Tibial nerve (tissue), 4 donors: ENCODE measurements around the gene DLX6. TPM values are rescaled to one million over a fixed set of nuclear protein-coding genes. Genes with fewer than 3 reads are reported as not detected.
"Not testable (repeated sequence)": the region's sequence is repeated elsewhere in the genome, so short reads cannot be mapped to it uniquely, and the experiment has no call there.

Experiments
- DNase-seq, 2 donors: peaks; one replicate each; pipeline ENCODE4 v3.0.0-alpha.2; 2019; ENCODE audit warnings: low spot score in 2 of 2
- H3K27ac ChIP-seq, 4 donors: fragments of 200-600 bp; sonication (generic) in 3 of 4; one replicate each; pipeline ENCODE4 v1.5.1; 2017 to 2019; ENCODE audit warnings: mild to moderate bottlenecking in 1 of 4
- H3K27me3 ChIP-seq, 2 donors: fragments of 200-600 bp; sonication (generic) in 1 of 2; one replicate each; pipeline versions ENCODE4 v1.5.1 to v1.6.0; 2017 to 2019
- H3K36me3 ChIP-seq, 3 donors: fragments of 200-600 bp; sonication (generic); one replicate each; pipeline ENCODE4 v1.5.1; 2018 to 2019
- H3K4me1 ChIP-seq, 4 donors: fragments of 200-600 bp; sonication (generic) in 3 of 4; one replicate each; pipeline ENCODE4 v1.5.1; 2017 to 2019
- H3K4me3 ChIP-seq, 4 donors: fragments of 200-600 bp; sonication (generic) in 3 of 4; one replicate each; pipeline ENCODE4 v1.5.1; 2017 to 2019; ENCODE audit warnings: mild to moderate bottlenecking in 1 of 4, moderate library complexity in 1 of 4
- H3K9me3 ChIP-seq, 4 donors: fragments of 200-600 bp; sonication (generic) in 3 of 4; one replicate each; pipeline ENCODE4 v1.5.1; 2017 to 2019
- CTCF ChIP-seq, 5 experiments: fragments of 200-600 bp in 3 of 5; fragments of 450-650 bp in 2 of 5; sonication (generic) in 3 of 5; IDR thresholded peaks; one replicate each; pipeline ENCODE4 v1.5.1; 2016 to 2019; ENCODE audit warnings: antibody characterized with exemption in 5 of 5, mild to moderate bottlenecking in 3 of 5, moderate library complexity in 2 of 5
- EP300 ChIP-seq, 2 donors: sonication (generic); formaldehyde crosslinking; IDR thresholded peaks; one replicate each; pipeline ENCODE4 v1.6.1; 2017; ENCODE audit warnings: antibody characterized with exemption in 2 of 2, mild to moderate bottlenecking in 1 of 2
- POLR2A ChIP-seq, 2 donors: fragments of 450-650 bp; IDR thresholded peaks; one replicate each; pipeline ENCODE4 v1.6.1; 2017; ENCODE audit warnings: antibody characterized with exemption in 2 of 2, mild to moderate bottlenecking in 2 of 2, moderate library complexity in 2 of 2
- WGBS, 2 donors: methylation state at CpG; one replicate each; pipeline ENCODE4 v1.1.5; 2018; 5-methylcytosine and 5-hydroxymethylcytosine counted together
- total RNA-seq, 4 donors: library from RNA; depleted of rRNA; stranded (reverse); fragments of >200 nt; gene quantifications; one replicate each; pipeline ENCODE4 v1.1.0, GENCODE V29; 2016

Gene DLX6
- total RNA-seq, 4 donors from 2014 or later = not detected

GRCh38 chr7:97025130-97025499, 19.8 kb downstream of the DLX6 start:
- Histone ChIP-seq H3K27ac (no peak overlapping the region), H3K9me3 (no peaks in the 10 kb centered on the region), H3K27me3 (peaks cover 4 to 69% of the 10 kb centered on the region in 2 donors), H3K4me1 (peaks cover 0 to 64% (median 22%) of the 10 kb centered on the region in 4 donors), H3K4me3 (peak overlapping the region in 2 of 4 donors; percentile 4 to 53), H3K36me3 (no peaks in the 10 kb centered on the region)
- 18 to 20% methylated on average over 8 of the region's 8 CpGs for WGBS, 2 donors
- TF ChIP-seq EP300 (IDR thresholded peaks at IDR 0.05) (no peak), CTCF (IDR thresholded peaks at IDR 0.05) (no peak), POLR2A (IDR thresholded peaks at IDR 0.05) (no peak)
- DNase-seq = no peak

GRCh38 chr7:97025983-97026714, 20.8 kb downstream of the DLX6 start:
- Histone ChIP-seq H3K27ac (no peak overlapping the region), H3K4me1 (peaks cover 0 to 58% (median 20%) of the 10 kb centered on the region in 4 donors), H3K27me3 (peaks cover 4 to 59% of the 10 kb centered on the region in 2 donors), H3K4me3 (peak overlapping the region in 2 of 4 donors; percentile 39), H3K9me3 (no peaks in the 10 kb centered on the region), H3K36me3 (no peaks in the 10 kb centered on the region)
- TF ChIP-seq POLR2A (IDR thresholded peaks at IDR 0.05) (no peak), CTCF (IDR thresholded peaks at IDR 0.05) (no peak)
- no peak for DNase-seq
- WGBS, 2 donors = 51 to 57% methylated on average over 29 of the region's 29 CpGs

- no peak for TF ChIP-seq POLR2A (IDR thresholded peaks at IDR 0.05)
- TF ChIP-seq CTCF (IDR thresholded peaks at IDR 0.05) = no peak
- TF ChIP-seq EP300 (IDR thresholded peaks at IDR 0.05) = no peak
- no peak overlapping the region for H3K27ac ChIP-seq
- no peaks in the 10 kb centered on the region for H3K9me3 ChIP-seq
- no peaks in the 10 kb centered on the region for H3K36me3 ChIP-seq
- 35 to 39% methylated on average over 17 of the region's 17 CpGs for WGBS, 2 donors
- DNase-seq = no peak
- peak overlapping the region in 3 of 4 donors; percentile 34 to 39 (median 39) for H3K4me3 ChIP-seq
- H3K27me3 ChIP-seq = peaks cover 0 to 52% of the 10 kb centered on the region in 2 donors
- peaks cover 0 to 51% (median 17%) of the 10 kb centered on the region in 4 donors for H3K4me1 ChIP-seq
These were observed 21.5 kb downstream of the DLX6 start for GRCh38 chr7:97026715-97027426.

- WGBS, 2 donors = 5 to 7% methylated on average over 23 of the region's 23 CpGs
- no peaks in the 10 kb centered on the region for H3K9me3 ChIP-seq
- H3K4me1 ChIP-seq = peaks cover 0 to 47% (median 17%) of the 10 kb centered on the region in 4 donors
- peaks cover 0 to 44% of the 10 kb centered on the region in 2 donors for H3K27me3 ChIP-seq
- H3K4me3 ChIP-seq = peak overlapping the region in 3 of 4 donors; percentile 34 to 39 (median 39)
- TF ChIP-seq POLR2A (IDR thresholded peaks at IDR 0.05) (no peak), EP300 (IDR thresholded peaks at IDR 0.05) (peak in 1 of 2 donors; percentile 30), CTCF (IDR thresholded peaks at IDR 0.05) (peak; percentile 76 to 86 (median 84))
- no peak overlapping the region for H3K27ac ChIP-seq
- H3K36me3 ChIP-seq = no peaks in the 10 kb centered on the region
- DNase-seq = peak; percentile 63 to 83
These were observed 22.3 kb downstream of the DLX6 start for GRCh38 chr7:97027427-97028234.

- H3K9me3 ChIP-seq, H3K36me3 ChIP-seq, H3K4me1 ChIP-seq, H3K4me3 ChIP-seq, DNase-seq, H3K27ac ChIP-seq, H3K27me3 ChIP-seq: not testable (repeated sequence)
- WGBS, 2 donors = 90 to 94% methylated on average over 15 to 17 of the region's 30 CpGs
These were observed 29.0 kb downstream of the DLX6 start for GRCh38 chr7:97034213-97034852.
